ENCODE data around the gene NR3C1.

Gene NR3C1

DNA sequence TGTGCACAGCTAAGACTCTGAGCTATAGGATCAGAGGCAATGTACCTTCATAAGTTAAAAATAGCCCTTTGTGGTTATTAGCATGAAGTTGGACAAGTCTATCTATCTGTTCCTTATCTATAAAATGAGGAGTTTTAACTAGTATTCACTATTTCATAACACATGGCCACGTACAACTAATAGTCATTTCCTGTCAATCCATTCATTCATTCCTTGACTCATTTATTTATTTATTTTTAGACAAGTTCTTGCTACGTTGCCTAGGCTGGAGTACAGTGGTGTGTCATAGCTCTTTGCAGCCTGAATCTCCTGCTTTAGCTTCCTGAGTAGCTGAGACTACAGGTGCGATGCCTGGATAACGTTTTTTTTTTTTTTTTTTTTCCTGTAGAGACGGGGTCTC lies 92.1 kb downstream of the NR3C1 start:
- no peak for DNase-seq (ENCODE audit: low read depth in 2 of 2)

DNA sequence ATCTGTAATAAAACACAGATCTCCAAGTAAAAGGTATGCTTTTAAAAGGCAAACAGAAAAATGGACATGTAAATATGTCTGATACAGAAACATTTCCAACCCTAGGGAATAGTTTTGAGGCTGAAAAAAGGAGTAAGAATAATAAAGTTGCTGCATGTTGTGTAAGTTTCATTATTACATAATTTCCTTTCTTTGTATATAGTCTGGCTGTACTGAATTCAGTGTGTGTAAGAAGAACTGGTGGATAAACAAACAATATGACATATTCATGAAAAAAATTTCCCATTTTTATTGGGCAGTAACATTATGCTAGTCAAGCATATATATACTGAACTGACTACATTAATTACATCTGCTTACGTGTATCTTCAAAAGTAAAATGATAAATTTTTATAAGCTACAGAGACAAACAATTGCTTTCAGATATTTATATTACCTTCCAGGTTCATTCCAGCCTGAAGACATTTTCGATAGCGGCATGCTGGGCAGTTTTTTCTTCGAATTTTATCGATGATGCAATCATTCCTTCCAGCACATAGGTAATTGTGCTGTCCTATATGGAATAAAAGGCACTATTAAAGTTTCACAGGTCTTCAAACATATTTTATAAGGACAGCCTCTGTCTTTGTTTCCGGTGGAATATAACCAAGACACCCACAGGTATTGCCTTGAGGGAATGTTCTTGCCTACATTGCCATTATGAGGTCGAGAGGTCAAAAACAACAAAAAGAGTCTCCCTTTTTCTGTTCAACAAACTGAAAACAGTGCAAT lies 93.6 kb downstream of the NR3C1 start:
- DNase-seq (ENCODE audit: low read depth in 2 of 2), result no peak

DNA sequence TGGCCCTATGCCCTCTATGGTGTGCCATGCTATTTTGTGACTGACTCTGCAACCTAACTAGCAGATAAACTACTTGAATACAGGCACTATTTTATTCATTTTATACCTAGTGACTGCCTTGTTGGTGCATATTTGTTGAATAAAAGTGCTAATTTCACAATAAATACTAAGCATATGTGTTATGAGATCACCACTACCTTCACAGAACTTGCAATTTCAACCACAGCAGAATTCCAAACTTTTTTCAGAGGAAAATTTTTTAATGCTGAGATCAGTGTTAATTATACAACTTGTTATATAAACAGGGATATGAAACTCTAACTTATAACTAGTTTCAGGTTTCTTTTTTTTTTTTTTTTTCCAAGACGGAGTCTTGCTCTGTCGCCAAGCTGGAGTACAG lies 94.8 kb downstream of the NR3C1 start:
- DNase-seq (ENCODE audit: low read depth in 2 of 2), result no peak

DNA sequence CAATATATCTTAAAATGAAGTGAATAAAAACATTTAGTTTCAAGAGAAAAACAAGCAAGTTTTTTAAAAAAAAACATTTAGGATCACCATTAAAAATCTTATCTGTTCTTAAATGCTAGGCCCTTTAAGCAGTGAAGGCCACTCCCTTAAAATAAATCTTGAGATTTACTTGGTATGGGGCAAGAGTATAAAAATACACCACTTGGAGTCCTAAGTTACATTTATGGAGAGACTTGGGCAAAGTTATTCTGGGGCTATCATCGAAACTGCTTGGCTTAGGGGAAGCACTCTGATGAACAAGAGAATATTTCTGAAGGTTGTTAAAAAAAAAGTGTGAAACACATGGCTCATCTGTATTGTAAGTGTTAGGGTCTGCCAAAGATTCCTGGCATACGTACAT lies 97.4 kb downstream of the NR3C1 start:
- no peak for DNase-seq (ENCODE audit: low read depth in 2 of 2)

DNA sequence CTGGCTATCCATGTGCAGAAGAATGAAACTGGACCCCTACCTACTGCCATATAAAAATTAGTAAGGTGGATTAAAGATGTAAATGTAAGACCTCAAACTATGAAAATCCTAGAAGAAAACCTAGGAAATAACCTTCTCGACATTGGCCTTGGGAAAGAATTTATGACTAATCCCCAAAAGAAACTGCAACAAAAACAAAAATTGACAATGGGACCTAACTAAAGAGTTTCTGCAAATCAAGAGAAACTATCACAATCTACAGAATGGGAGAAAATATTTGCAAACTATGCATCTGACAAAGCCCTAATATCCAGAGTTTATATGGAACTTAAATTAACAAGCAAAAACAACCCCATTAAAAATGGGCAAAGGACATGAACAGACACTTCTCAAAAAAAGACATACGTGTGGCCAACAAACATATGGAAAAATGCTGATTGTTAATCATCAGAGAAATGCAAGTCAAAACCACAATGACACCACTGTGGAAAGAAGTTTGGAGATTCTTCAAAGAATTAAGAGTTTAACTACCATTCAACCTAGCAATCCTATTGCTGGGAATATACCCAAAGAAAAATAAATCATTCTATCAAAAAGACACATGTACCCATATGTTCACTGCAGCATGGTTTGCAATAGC lies 98.5 kb downstream of the NR3C1 start:
- no peak for DNase-seq (ENCODE audit: low read depth in 2 of 2)

DNA sequence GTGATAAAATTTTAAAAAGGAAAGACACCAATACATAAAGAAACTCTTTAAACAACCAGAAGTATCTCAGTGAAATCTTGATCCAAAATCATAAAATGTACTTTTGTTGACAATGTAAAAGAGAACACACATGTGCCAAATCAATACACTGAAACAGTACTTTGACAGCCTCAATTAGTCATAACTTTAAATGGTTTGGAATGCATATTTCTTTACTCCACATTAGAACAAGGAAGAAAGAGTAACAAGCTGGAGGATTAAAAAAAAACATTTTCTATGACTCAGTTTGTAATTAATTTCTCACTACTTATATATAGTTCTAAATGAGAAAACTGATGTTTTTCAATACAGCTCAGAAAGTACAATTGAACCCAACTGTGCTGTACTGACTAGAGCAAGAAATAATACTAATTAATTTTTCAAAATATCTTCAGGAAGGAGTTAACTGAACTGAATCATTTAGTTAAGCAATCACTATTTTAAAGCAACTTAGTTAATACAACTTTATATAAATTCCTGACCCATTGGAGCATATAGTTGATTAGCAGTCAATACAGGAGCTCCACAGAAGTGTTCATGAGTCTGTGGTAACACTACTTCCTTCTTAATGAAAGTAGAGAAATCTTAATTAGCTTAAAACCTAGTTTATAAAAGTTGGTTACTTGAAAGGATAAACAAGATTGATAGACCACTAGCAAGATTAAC lies 101.0 kb downstream of the NR3C1 start:
- DNase-seq (ENCODE audit: low read depth in 2 of 2), result no peak

DNA sequence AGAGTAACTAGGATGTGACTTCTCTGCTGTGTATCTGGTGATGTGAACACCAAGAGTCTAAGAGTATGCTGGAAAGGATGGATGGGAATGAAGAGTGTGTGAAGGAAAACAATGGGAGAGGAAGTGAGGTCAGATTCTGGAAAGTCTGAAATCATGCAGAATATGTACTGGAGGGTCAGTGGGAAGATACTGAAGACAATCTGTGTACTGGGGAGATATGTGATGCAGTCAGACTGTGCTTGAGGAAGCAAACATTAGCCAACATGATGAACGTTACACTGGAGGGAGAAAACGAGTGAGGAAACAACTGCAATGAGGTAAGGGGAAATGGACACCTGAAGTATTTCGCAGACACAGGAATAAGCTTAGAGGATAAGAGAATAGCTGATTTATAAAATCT lies 105.7 kb downstream of the NR3C1 start:
- DNase-seq (ENCODE audit: low read depth in 2 of 2), result no peak

DNA sequence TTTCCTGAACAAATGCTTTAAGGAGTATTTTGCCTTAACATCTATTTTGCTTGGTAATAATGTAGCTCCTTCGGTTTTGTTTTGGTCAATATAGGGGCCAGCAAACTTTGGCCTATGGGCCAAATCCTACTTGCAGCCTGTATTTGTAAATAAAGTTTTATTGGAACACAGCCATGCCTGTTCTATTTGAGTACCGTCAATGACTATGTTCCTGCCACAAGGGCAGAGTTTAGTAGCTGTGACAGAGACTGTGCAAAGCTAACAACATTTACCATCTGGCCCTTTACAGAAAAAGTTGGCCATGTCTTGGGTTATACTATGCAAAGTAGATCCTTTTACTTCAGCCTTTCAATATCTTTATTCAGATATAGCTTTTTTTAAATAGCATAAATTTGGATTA lies 113.4 kb downstream of the NR3C1 start:
- DNase-seq (ENCODE audit: low read depth in 2 of 2), result no peak

DNA sequence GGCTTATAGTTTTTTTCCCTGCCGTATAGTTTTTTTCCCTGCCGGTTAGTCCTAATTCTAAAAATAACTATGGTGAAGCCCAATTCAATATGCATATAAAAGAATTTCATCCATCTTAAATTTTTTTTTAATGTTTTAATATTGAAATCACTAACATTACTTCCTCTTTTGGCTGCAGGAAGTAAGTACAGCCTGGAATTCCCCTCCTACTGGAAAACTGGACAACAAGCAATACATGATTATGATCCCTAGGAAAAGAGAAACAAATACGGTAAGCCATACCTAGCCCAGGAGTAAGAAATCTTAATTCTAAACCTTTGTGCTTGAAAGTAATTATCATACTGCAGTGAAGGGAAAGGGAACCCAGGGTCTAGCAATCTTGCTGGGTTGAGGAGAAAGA lies 119.0 kb downstream of the NR3C1 start:
- DNase-seq (ENCODE audit: low read depth in 2 of 2), result no peak

DNA sequence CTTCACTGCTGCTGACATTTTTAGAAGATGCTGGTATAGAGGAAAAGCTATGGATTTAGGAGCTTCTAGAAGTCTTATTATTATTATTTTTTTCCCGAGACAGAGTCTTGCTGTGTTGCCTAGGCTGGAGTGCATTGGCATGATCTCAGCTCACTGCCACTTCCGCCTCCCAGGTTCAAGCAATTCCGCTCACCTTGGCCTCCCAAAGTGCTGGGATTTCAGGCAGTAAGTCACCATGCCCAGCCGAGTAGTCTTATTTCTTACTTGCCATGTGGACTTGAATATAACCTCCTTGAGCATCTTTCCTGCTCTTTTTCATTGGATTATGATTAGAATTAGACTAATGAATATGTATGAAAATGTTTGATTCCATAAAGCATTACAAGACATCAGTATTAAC lies 119.5 kb downstream of the NR3C1 start:
- DNase-seq (ENCODE audit: low read depth in 2 of 2), result no peak

DNA sequence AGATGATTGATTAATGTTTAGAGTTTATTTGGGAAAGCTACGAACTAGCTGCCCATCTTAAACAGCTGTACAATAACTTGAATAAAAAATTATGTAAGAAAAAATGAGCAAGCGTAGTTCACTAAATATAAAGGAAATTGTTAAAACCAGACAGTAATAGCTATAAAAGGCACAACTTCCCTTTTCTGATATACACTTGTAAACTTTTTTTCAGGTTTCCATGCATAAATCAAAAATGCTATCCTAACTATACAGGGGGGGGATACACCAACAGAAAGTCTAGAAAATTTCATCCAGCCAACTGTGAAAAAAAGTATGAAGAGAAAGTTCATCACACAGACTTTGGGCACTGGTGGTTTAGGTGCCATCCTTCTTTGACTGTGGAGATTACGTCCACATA lies 122.3 kb downstream of the NR3C1 start:
- DNase-seq (ENCODE audit: low read depth in 2 of 2), result no peak

DNA sequence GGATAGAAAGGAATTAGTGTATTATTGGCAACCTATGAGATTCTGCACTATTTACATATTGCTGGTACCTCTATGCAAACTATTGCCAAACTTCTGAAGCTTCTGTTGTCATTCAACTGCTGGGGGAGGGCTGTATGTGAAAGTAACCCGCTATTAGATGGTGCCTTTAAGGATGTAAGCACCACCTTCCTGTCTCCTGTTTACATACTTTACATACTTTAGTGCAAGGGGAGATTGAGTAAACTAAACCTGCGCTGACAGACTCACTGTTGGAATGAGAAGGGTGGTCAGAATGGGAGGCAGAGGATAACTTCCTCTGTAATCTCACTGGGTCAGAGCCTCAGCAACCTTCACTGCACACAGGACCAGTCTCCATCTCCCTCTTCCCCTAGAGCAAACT lies 123.8 kb downstream of the NR3C1 start:
- no peak for DNase-seq (ENCODE audit: low read depth in 2 of 2)

DNA sequence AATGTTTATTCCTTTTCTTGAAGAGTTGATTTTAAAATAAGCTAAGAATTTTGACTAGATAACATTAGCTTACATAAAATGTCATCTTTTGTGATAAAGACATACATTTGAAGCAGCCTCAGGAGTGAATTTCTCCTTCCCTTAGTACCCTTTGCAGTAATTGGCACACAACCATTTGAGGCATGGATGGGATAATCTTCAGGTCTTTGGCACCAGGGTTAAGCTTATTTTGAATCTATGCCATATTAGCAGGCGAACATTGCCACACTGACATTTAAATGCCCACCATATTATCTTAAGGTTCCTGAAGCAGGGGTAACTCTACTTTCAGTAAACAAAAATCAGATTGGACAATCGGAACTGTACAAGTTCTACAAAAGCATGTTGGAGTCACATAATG lies 126.0 kb downstream of the NR3C1 start:
- DNase-seq (ENCODE audit: low read depth in 2 of 2), result no peak

DNA sequence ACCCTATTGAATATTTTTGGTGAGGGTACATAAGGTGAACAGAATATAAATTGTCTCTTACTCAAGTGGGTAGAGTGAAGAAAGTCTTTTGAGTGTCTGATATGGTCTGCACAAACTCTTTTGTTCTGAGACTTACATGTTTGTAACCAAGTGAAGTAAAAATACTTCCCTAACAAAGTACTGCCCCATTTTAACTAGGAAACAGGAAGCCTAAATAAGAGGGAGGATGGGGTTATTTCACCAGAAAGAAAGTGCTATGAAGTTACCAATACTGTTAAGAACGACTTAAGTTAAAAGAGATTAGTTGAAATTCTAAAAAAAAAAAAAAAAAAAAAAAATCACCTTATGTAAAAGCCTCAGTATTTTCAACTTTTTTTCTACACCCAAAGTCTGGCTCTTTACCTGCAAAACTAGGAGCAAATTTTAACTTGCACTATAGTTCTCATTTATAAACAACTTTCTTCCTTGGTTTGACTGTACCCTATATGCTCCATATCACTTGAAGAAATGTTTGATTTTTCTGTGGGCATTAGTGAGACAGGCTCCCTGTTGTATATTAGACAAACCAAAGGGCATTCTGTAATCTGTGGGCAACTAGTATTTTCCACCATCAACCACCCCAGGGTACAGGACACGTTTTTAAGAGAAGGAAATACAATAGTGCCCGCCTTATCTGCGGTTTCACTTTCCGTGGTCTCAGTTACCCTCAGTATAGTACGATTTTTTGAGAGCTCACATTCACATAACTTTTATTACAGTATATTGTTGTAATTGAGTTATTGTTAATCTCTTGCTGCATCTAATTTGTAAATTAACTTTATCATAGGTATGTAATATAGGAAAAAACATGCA lies 127.7 kb downstream of the NR3C1 start:
- no peak for DNase-seq (ENCODE audit: low read depth in 2 of 2)

DNA sequence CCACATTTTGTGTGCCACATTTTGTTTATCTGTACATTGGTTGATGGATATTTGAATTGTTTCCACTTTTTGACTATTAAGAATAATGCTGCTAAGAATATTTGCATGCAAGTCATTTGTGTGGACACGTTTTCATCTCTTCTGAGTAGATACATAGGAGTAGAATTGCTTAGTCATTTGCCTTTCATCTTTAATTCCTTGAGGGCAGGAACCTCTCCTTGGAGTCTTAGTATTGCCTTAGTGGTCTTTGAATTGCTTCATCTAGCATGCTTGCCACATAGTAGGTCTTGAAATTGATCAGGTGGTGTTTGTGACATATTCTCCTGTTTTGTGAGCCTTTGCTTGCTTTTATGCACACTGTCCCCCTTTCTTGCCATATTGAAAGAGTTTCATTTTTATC lies 128.5 kb downstream of the NR3C1 start:
- no peak for DNase-seq (ENCODE audit: low read depth in 2 of 2)

DNA sequence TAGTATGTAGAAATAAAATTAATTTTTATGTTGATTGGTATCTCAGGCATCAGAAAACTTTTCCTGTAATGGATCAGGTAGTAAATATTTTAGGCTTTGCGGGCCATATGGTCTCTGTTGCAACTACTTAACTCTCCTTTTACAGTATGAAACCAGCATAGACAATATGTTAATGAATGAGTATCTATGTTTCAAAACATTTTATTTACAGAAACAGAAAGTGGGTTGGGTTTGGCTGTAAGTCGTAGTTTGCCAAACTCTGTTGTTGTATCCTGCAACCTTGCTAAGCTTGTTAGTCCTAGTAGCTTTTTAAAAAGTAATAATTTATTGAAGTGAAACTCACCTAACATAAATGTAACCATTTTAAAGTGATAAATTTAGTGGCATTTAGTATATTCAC lies 132.1 kb downstream of the NR3C1 start:
- no peak for DNase-seq (ENCODE audit: low read depth in 2 of 2)

DNA sequence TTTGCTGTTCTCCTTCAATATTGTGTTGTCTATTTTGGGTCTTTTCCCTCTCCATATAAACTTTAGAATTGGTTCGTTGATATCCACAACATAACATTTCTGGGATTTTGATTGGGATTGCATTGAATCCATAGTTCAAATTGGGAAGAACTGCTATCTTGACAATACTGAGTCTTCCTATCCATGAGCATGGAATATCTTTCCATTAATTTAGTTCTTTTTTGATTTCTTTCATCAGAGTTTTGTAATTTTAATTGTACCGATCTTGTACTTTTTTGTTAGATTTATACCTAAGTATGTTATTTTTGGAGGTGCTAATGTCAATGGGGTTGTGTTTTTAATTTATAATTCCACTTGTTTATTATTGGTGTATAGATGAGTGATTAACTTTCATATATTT lies 135.1 kb downstream of the NR3C1 start:
- DNase-seq (ENCODE audit: low read depth in 2 of 2), result no peak

DNA sequence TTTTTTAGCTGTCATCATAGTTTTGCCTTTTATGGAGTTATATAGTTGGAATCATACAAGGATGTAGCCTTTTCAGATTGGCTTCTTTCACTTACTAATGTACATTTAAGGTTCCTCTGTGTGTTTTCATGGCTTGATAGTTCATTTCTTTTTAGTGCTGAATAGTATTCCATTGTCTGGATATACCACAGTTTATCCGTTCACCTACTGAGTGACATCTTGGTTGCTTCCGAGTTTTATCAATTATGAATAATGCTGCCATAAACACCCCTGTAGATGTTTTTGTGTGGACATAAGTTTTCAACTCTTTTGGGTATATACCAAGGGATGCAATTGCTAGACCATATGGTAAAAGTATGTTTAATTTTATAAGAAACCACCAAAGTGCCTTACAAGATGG lies 136.3 kb downstream of the NR3C1 start:
- DNase-seq (ENCODE audit: low read depth in 2 of 2), result no peak

DNA sequence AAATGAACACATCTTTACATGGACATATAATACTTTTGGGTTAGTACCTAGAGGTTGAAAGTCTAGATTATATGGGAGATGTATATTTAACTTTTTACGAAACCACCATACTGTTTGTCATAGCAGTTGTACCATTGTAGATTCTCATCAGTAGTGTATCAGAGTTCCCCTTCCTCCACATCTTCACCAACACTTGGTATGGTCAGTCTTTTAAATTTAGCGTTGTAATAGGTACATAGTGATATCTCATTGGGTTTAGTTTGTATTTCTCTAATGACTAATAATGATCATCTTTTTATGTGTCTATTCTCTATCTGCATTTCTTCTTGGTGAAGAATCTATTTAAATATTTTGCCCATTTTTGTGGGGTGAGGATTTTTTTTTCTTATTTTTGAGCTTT lies 137.5 kb downstream of the NR3C1 start:
- DNase-seq (ENCODE audit: low read depth in 2 of 2), result no peak

DNA sequence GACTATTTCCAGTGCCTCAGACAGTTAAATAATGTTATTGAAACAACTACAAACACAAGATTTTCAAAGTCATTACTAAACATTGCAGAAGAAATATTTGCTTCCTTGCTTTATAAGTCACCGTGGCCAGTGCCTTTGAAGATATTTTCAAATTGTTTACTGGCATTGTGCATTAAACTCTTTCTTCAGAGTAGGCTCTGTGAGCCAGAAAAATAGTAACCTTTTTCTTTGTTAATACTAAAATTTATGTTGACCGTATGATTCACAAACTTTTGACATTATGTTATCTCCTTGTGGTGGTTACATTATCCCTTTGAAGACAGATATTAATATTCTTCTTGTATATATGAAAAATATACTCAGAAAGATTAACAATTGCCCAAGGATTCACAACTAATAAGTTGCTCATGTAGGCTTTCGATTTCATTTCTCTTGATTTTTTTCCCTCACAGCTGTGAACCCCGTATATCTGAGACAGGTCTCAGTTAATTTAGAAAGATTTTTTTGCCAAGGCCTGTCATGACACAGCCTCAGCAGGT lies 140.1 kb downstream of the NR3C1 start:
- no peak for DNase-seq (ENCODE audit: low read depth in 2 of 2)

DNA sequence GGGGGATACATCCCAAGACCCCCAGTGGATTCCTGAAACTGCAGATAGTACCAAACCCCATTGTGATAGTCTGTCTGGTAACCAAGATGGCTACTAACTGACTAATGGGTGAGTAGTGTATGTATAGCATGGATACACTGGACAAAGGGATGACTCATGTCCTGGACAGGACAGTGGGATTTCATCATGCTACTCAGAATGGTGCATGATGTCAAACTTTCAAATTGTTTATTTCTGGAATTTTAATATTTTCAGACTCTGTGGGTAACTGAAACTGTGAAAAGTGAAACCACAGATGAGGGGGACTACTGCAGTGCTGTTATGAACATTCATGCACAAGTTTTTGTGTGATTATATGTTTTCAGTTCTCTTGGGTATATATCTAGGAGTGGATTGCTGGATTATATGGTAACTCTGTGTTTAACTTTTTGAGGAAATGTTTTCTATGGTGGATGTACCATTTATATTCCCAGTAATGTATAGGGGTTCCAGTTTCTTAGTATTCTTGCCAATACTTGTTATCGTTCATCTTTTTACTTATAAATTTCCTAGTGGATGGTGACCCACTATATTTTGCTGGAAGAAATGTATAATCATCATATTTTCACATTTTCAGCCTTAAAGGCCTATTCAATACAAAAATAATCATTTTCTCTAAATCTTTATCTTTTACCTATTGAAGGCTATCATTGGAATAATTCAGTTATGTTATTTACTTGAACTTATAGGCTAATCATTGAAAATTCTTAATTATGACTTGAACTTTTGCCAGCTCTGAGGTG lies 140.9 kb downstream of the NR3C1 start:
- no peak for DNase-seq (ENCODE audit: low read depth in 2 of 2)
